GM10266 (cell line): ENCODE results near the gene WWC2.

Source experiments
- DNase-seq: peaks from one replicate; pipeline ENCODE4 v3.0.0; 2012; ENCODE audit errors: extremely low spot score
- TF ChIP-seq, protein P1 (sequence below): IDR thresholded peaks from 2 replicates; pipeline ENCODE4 v1.5.1; 2012; ENCODE audit warnings: mild to moderate bottlenecking, low read depth; ENCODE audit not compliant: control insufficient read depth, insufficient read depth; ENCODE audit errors: missing control alignments

WWC2 gene

DNA sequence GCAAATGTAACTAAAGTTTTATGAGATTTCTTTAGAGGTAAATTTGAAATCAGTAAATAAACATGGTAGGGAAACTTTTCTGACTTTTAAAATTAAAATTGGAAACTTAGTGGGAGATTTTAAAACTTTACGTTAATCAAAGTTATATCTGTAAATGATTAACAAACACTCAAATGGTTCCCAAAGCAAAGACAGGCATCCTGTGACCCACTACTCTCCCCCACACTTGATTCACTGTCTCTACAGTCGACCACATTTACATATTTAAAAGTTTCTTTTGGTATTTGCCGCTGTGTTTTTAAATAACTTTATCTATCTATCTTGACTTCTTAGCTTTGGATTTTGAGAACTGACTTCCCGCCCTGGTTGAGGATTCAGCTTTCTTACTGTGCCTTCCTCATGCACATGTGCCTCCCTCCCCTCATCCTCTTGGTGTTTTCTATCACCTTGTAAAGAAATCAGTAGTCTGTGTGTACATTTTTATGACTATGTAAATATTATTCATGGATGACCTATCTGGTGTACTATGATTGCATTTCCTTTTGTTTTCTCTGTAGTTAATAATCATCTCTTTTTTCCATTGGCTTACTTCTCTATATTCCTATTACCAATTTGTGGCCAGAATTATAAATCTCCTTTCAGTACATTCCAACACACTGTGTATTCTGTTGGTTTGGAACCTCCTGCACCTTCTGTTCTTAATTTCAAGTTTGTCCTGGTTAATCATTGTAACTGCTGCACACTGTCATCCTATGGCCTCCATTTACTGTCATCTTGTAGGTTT lies 72.6 kb downstream of the WWC2 start:
- no peak for DNase-seq
- TF ChIP-seq, protein P1, sequence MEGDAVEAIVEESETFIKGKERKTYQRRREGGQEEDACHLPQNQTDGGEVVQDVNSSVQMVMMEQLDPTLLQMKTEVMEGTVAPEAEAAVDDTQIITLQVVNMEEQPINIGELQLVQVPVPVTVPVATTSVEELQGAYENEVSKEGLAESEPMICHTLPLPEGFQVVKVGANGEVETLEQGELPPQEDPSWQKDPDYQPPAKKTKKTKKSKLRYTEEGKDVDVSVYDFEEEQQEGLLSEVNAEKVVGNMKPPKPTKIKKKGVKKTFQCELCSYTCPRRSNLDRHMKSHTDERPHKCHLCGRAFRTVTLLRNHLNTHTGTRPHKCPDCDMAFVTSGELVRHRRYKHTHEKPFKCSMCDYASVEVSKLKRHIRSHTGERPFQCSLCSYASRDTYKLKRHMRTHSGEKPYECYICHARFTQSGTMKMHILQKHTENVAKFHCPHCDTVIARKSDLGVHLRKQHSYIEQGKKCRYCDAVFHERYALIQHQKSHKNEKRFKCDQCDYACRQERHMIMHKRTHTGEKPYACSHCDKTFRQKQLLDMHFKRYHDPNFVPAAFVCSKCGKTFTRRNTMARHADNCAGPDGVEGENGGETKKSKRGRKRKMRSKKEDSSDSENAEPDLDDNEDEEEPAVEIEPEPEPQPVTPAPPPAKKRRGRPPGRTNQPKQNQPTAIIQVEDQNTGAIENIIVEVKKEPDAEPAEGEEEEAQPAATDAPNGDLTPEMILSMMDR, result no peak

DNA sequence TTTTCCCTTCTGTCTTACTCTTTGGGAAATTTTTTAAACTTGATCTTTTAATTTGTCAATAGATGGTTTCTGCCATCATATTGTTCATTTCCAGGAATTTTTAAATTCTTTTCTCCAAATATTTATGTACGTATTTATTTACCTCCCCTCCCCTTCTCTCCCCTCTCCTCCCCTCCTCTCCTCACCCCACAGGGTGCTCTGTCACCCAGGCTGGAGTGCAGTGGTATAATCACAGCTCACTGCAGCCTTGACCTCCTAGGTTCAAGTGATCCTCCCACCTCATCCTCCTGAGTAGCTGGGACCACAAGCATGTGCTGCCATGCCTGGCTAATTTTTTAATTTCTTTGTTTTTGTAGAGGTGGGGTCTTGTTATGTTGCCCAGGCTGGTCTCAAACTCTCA lies 73.8 kb downstream of the WWC2 start:
- TF ChIP-seq, protein P1, result no peak
- no peak for DNase-seq

DNA sequence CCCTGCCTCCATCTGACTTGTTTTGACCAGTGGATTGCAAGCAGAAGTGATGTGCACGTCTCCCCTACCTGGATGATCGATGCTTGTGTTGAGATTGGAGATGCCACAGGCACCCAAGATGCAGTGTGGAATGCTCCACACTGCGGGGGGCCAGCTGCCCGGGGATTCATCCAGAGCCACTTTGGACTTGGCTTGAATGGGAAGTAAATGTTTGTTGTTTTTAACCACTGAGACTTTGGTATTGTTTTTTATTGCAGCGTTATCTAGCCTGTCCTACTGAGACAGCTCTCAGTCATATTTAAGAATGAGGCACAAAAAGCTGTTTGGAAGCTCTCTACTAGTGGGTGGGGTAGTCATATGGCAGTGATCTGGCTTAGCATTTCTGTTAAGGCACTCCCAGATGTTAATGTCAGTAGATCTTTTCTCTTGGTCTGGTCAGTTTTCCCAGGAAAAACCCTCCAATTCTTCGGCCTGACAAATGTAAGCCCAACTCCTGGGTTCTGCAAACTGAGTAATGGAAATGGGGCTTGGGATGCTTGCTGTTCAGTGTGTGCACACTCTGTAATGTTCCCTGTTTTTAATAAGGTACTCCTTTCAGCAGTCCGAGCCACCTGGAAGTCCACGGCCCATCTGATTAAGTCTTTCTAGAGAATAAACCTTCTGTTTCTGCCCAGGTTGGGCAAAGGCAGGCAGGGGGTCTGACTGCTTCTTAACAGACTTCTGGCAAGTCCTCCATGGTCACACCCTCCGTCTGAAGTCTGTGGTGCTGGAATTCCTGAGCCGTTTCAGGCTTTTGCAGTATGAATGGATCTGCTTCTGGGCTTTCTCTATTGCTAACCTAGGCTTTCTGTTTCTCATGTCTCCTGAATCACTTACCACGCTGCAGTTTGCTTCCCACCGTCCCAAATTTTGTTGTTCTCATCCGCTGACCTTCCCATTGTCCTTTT lies 74.8 kb downstream of the WWC2 start:
- TF ChIP-seq, protein P1, result no peak
- DNase-seq, result no peak

DNA sequence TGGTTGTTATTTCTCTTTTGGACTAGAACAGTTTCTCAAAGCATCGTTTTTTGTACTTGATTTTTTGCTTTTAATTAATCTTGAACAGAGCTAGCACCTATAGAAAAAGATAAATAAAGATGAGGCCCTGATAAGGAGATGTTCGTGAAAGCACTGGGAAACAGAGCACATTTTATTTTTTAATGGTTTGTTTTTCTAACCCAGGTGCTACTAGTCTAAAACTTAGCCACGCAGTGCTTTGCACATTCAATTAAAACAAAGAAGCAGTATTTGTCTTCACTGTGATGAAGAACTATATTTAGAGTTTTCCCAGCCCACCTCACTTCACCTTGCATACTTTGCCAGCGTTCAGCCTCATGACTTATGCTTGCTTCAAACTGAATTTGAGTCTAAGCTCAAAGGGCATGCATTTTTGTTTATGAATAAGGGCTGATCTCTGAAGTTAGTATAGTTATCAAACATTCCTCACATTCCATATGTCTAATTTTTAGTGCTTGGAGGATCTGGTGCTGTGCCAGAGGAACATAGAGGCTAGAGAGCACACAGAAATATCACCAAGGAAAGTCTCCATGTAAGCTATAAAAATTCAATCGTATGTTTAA lies 76.7 kb downstream of the WWC2 start:
- no peak for DNase-seq
- TF ChIP-seq, protein P1, result no peak

DNA sequence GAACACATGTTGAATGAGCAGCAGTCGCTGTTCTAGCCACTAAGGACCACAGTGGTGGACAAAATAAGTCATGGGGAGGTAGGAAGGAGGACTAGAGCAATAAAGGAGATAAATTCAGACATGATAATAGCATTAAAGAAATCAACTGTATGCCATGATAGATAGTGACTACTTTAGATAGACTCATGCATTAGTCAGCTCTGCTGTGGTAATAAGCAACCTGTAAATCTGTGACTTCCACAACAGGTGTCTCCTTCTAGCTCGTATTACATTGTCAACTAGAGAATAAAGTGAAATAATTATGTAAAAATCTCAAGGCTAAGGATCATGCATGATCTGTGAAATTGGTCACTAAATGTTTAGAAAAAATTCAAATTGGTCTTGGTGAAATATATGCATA lies 77.9 kb downstream of the WWC2 start:
- no peak for DNase-seq
- TF ChIP-seq, protein P1, result no peak

DNA sequence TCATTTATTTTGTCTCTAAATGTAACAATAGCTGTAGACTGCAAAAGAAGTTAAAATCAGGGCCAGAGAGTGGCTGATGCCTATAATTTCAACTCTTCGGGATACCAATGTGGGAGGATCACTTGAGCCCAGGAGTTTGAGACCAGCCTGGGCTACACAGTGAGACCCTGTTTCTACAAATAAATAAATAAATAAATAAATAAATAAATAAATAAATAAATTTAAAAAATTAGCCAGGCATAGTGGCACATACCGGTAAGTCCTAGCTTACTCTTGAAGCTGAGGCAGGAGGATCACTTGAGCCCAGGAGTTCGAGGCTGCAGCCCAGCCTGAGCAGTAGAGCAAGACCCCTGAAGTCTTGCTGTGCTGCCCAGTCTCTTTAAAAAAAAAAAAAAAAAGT lies 79.1 kb downstream of the WWC2 start:
- TF ChIP-seq, protein P1, result no peak
- DNase-seq, result no peak
